ENCODE results near the gene KIF4A. TPM values are rescaled to one million over a fixed set of nuclear protein-coding genes. Genes with fewer than 3 reads are reported as not detected.

KIF4A gene
- total RNA-seq, 1 experiment from 2014 or later: 35.8 TPM

GRCh38 chrX:70455366-70456202 lies 165.7 kb downstream of the KIF4A start:
- Histone ChIP-seq H3K79me2 (ENCODE audit: low read length) (peaks cover 57% of the 10 kb centered on the region), H3K27ac (ENCODE audit: low read length) (peak overlapping the region; percentile 89), H4K20me1 (ENCODE audit: low read length) (peaks cover 8% of the 10 kb centered on the region; the same call in 1 of the 2 replicates), H3K9me3 (ENCODE audit: low read length) (no peaks in the 10 kb centered on the region), H3F3A (ENCODE audit: low read length, unreplicated experiment) (no peaks in the 10 kb centered on the region), H3K4me3 (ENCODE audit: low read length) (peak overlapping the region; percentile 98), H3K9ac (ENCODE audit: low read length) (peak overlapping the region; percentile 96), H3K4me1 (ENCODE audit: insufficient read depth, low read length) (peaks cover 33% of the 10 kb centered on the region), H3K36me3 (ENCODE audit: low read depth, low read length) (no peaks in the 10 kb centered on the region; the same call in none of the 2 replicates), H3K9me2 (replicated peaks; ENCODE audit: low read length) (no peaks in the 10 kb centered on the region), H2AFZ (ENCODE audit: low read length) (peak overlapping the region; percentile 85), H3K27me3 (ENCODE audit: low read length) (no peaks in the 10 kb centered on the region), H3K4me2 (ENCODE audit: low read length) (peak overlapping the region; percentile 83)
- intact Hi-C loops (cut with micrococcal nuclease): no loop called here
- TSS peak; percentile 47 for BruUV-seq (replicated peaks)
- POLR2A ChIA-PET (ENCODE audit: unreplicated experiment): interaction anchor here (1.0 kb wide), 1 partner anchor 21 kb away, joined by 4 read pairs; no protein-coding TSS in a partner anchor
- no peak for TF ChIP-seq EZH2 (IDR thresholded peaks at IDR 0.05; ENCODE audit: low read length, unreplicated experiment)
- no peak for TF ChIP-seq EZH2phosphoT487 (IDR thresholded peaks at IDR 0.05; ENCODE audit: borderline replicate concordance, low read length)
- TF ChIP-seq CTCF (conservative IDR thresholded peaks at IDR 0.05; ENCODE audit: low read depth, low read length): no peak
- CTCF ChIA-PET: interaction anchor here (0.6 to 1.0 kb wide), 4 partner anchors 32 to 279 kb away, joined by 3 to 4 read pairs (median 3); partner anchors contain the start of gene GDPD2
- DNase-seq: peak; percentile 46
- ATAC-seq: peak; percentile 5

DNA sequence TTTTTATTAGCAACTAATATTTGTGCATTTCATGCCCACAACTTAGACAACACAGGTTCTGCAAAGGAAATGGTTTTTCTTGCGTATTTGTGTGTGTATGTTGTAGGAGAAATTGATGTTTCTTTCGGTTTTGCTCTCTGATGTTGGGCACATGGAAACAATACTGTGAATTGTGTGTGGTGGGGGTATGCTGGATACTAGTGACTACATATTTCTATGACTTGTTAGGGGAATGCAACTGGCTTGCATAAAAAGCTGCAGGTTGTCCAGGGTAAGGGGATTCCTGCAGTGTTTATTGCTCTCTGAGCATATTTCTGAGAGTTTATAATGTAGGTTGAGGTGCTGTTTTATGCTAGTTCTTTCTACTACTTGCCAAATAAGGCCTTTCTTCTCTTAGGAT lies 166.4 kb downstream of the KIF4A start:
- H3K36me3 ChIP-seq (ENCODE audit: low read depth, low read length): no peaks in the 10 kb centered on the region; the same call in none of the 2 replicates
- ChIA-PET POLR2A (ENCODE audit: unreplicated experiment) (interaction anchor here (1.0 kb wide), 1 partner anchor 20 kb away, joined by 4 read pairs; no protein-coding TSS in a partner anchor), CTCF (interaction anchor here (0.6 to 1.0 kb wide), 5 partner anchors 33 to 323 kb away, joined by 3 to 4 read pairs (median 3); partner anchors contain the start of genes GDPD2 and IGBP1)
- intact Hi-C loops (cut with micrococcal nuclease): no loop called here
- TF ChIP-seq CTCF (conservative IDR thresholded peaks at IDR 0.05; ENCODE audit: low read depth, low read length) (no peak), EZH2 (IDR thresholded peaks at IDR 0.05; ENCODE audit: low read length, unreplicated experiment) (no peak), EZH2phosphoT487 (IDR thresholded peaks at IDR 0.05; ENCODE audit: borderline replicate concordance, low read length) (no peak)
- peak overlapping the region; percentile 83 for H3K4me2 ChIP-seq (ENCODE audit: low read length)
- peaks cover 8% of the 10 kb centered on the region; the same call in 1 of the 2 replicates for H4K20me1 ChIP-seq (ENCODE audit: low read length)
- H3K4me1 ChIP-seq (ENCODE audit: insufficient read depth, low read length): peaks cover 33% of the 10 kb centered on the region
- peaks cover 64% of the 10 kb centered on the region for H3K79me2 ChIP-seq (ENCODE audit: low read length)
- H2AFZ ChIP-seq (ENCODE audit: low read length): peak overlapping the region; percentile 85; the same call in 1 of the 2 replicates
- no TSS peak for BruUV-seq (replicated peaks)
- no peaks in the 10 kb centered on the region for H3K9me2 ChIP-seq (replicated peaks; ENCODE audit: low read length)
- H3K27ac ChIP-seq (ENCODE audit: low read length): peak overlapping the region; percentile 89
- DNase-seq: no peak
- peak overlapping the region; percentile 98 for H3K4me3 ChIP-seq (ENCODE audit: low read length)
- no peak for ATAC-seq
- no peaks in the 10 kb centered on the region for H3F3A ChIP-seq (ENCODE audit: low read length, unreplicated experiment)
- peak overlapping the region; percentile 96 for H3K9ac ChIP-seq (ENCODE audit: low read length)
- no peaks in the 10 kb centered on the region for H3K27me3 ChIP-seq (ENCODE audit: low read length)
- no peaks in the 10 kb centered on the region for H3K9me3 ChIP-seq (ENCODE audit: low read length)

Measured in PC-3 (cell line).